ENCODE results near the gene S100A1. TPM values are rescaled to one million over a fixed set of nuclear protein-coding genes. Genes with fewer than 3 reads are reported as not detected.
A peak's percentile ranks its signal among the peaks of the same experiment; 100 is the strongest.

The S100A1 gene
- polyA plus RNA-seq, 1 of the 3 experiments (the other 2 are of a cell fraction), result 0.18 TPM

GRCh38 chr1:153670859-153671627 lies 42.8 kb downstream of the S100A1 start, which contains the start of gene ILF2 (continued):
- TF ChIP-seq FOSL2 (IDR thresholded peaks at IDR 0.05; ENCODE audit: borderline replicate concordance, low read depth), result peak; percentile 79
- no peak for TF ChIP-seq USF1 (IDR thresholded peaks at IDR 0.05; ENCODE audit: borderline replicate concordance, low read depth)
- TF ChIP-seq TAF1 (IDR thresholded peaks at IDR 0.05; ENCODE audit: borderline replicate concordance, low read depth, low read length), result peak; percentile 92
- TF ChIP-seq IRF3 (IDR thresholded peaks at IDR 0.05; ENCODE audit: low read depth, low read length), result peak; percentile 72; the same call in 1 of the 2 replicates
- TF ChIP-seq YY1 (IDR thresholded peaks at IDR 0.05; ENCODE audit: low read depth), result peak; percentile 83; the same call in 1 of the 2 replicates
- no peak for TF ChIP-seq ZBTB33 (IDR thresholded peaks at IDR 0.05; ENCODE audit: borderline replicate concordance, low read depth)
- TF ChIP-seq SMC3 (IDR thresholded peaks at IDR 0.05; ENCODE audit: low read depth, low read length), result no peak
- TF ChIP-seq SIN3A (IDR thresholded peaks at IDR 0.05; ENCODE audit: borderline replicate concordance, low read depth, low read length), result no peak; the same call in 1 of the 2 replicates
- TF ChIP-seq CTCF (IDR thresholded peaks at IDR 0.05), result peak; percentile 33
- TF ChIP-seq MAX (IDR thresholded peaks at IDR 0.05; ENCODE audit: low read depth), result peak; percentile 83
- TF ChIP-seq NRF1 (IDR thresholded peaks at IDR 0.05; ENCODE audit: low read depth, low read length), result no peak
- TF ChIP-seq GATA2 (CRISPR knock-in tag; IDR thresholded peaks at IDR 0.05), result peak; percentile 63
- no peak for TF ChIP-seq RAD21 (IDR thresholded peaks at IDR 0.05; ENCODE audit: low read length)
- peak; percentile 29; the same call in 1 of the 2 replicates for TF ChIP-seq REST (IDR thresholded peaks at IDR 0.05; ENCODE audit: low read depth, low read length)
- TF ChIP-seq ELF1 (IDR thresholded peaks at IDR 0.05), result no peak
- peak; percentile 90 for TF ChIP-seq MXI1 (IDR thresholded peaks at IDR 0.05; ENCODE audit: low read depth, low read length)
